SU-DHL-6 (cell line): ENCODE data around the gene ADAMTS3.

ENCODE experiments used
- H2AFZ ChIP-seq: fragments of 200-600 bp; sonication (generic); 2 replicates; pipeline ENCODE4 v1.6.1; 2014; ENCODE audit warnings: low read depth, mild to moderate bottlenecking, moderate library complexity, mixed read lengths, antibody characterized with exemption, low read length; ENCODE audit not compliant: severe bottlenecking
- H3F3A ChIP-seq: fragments of 200-600 bp; shearing (Covaris generic); 2 replicates; pipeline ENCODE4 v1.6.0; 2016; ENCODE audit warnings: antibody characterized with exemption, mild to moderate bottlenecking; ENCODE audit not compliant: insufficient read depth
- H3K27ac ChIP-seq: fragments of 200-600 bp; sonication (generic); 2 replicates; pipeline ENCODE4 v1.5.1; 2016; ENCODE audit warnings: low read depth, mild to moderate bottlenecking, low read length, moderate library complexity, mixed read lengths
- H3K27me3 ChIP-seq: fragments of 200-600 bp; sonication (generic), shearing (Covaris generic); 2 replicates; pipeline ENCODE4 v1.6.0; 2014; ENCODE audit warnings: mild to moderate bottlenecking, low read length
- H3K36me3 ChIP-seq: fragments of 200-600 bp; sonication (generic); 2 replicates; pipeline ENCODE4 v1.6.1; 2014; ENCODE audit warnings: mild to moderate bottlenecking, low read length, mixed read lengths
- H3K4me2 ChIP-seq: fragments of 300-600, 200-600 bp; shearing (Covaris generic), sonication (generic); 2 replicates; pipeline ENCODE4 v1.6.0; 2014; ENCODE audit warnings: low read length, low read depth, mild to moderate bottlenecking; ENCODE audit not compliant: poor library complexity, severe bottlenecking
- H3K4me3 ChIP-seq: fragments of 200-600 bp; sonication (generic); 2 replicates; pipeline ENCODE4 v1.5.1; 2014; ENCODE audit warnings: antibody characterized with exemption, low read length, mild to moderate bottlenecking, mixed read lengths; ENCODE audit not compliant: insufficient read depth, poor library complexity, severe bottlenecking
- H3K79me2 ChIP-seq: fragments of 200-600 bp; sonication (generic); 2 replicates; pipeline ENCODE4 v1.6.1; 2014; ENCODE audit warnings: mild to moderate bottlenecking, low read length, moderate library complexity; ENCODE audit not compliant: insufficient read depth
- H3K9ac ChIP-seq: fragments of 200-600 bp; sonication (generic); 2 replicates; pipeline ENCODE4 v1.7.0; 2014; ENCODE audit warnings: mild to moderate bottlenecking, low read length
- H3K9me2 ChIP-seq: fragments of 200-600 bp; sonication (generic); replicated peaks from 2 replicates; pipeline ENCODE4 v1.6.1; 2014; ENCODE audit warnings: low read length; ENCODE audit not compliant: insufficient read depth
- H3K9me3 ChIP-seq: fragments of 200-600 bp; sonication (generic); 2 replicates; pipeline ENCODE4 v1.6.1; 2014; ENCODE audit warnings: low read length, mixed read lengths; ENCODE audit not compliant: insufficient read depth
- H4K20me1 ChIP-seq: fragments of 200-600 bp; sonication (generic); 2 replicates; pipeline ENCODE4 v1.6.1; 2014; ENCODE audit warnings: low read depth, mild to moderate bottlenecking, antibody characterized with exemption, low read length, moderate library complexity, mixed read lengths
- CTCF ChIP-seq: fragments of 200-600 bp; sonication (generic); IDR thresholded peaks from one replicate; pipeline ENCODE4 v1.5.1; 2017; ENCODE audit warnings: antibody characterized with exemption, mild to moderate bottlenecking, low read length, moderate library complexity; ENCODE audit not compliant: insufficient read depth, poor library complexity, severe bottlenecking
- EZH2phosphoT487 ChIP-seq: fragments of 200-600 bp; sonication (generic), shearing (Covaris generic); conservative IDR thresholded peaks from 2 replicates; pipeline ENCODE4 v1.6.1; 2018; ENCODE audit warnings: mild to moderate bottlenecking, antibody characterized with exemption, low read length, moderate library complexity, mixed read lengths

ADAMTS3 gene

GRCh38 chr4:72558655-72559054 lies 10.4 kb downstream of the ADAMTS3 start:
- no peaks in the 10 kb centered on the region for H3K27me3 ChIP-seq
- no peak overlapping the region for H3K4me3 ChIP-seq
- no peaks in the 10 kb centered on the region for H3K9me2 ChIP-seq
- H3K9me3 ChIP-seq, result no peaks in the 10 kb centered on the region
- TF ChIP-seq CTCF, result no peak
- no peak for TF ChIP-seq EZH2phosphoT487
- no peak overlapping the region for H3K4me2 ChIP-seq
- H4K20me1 ChIP-seq, result no peaks in the 10 kb centered on the region
- H3F3A ChIP-seq, result no peaks in the 10 kb centered on the region
- H3K9ac ChIP-seq, result no peak overlapping the region
- no peak overlapping the region for H3K27ac ChIP-seq
- no peaks in the 10 kb centered on the region for H3K79me2 ChIP-seq
- no peaks in the 10 kb centered on the region for H3K36me3 ChIP-seq
- H2AFZ ChIP-seq, result no peak overlapping the region

DNA sequence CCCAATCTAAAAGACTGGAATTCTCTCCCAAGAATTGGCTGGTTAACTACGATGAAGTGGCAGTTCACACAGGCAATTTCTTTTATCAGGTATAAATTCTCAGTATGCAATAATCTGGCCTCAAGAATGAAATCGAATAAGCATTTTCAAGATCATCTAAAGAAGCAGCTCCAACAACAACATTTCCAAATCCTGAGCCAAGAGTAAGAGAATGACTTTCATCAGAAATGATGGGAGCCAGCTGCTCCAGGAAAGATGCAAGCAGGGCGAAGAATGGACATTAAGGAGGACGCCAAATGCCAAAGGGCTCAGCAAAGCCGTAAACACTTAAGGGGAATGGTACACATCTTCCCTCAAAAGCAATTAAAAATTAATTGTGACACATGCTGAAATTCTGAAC lies 12.0 kb downstream of the ADAMTS3 start:
- no peak overlapping the region for H3K27ac ChIP-seq
- H3K36me3 ChIP-seq, result no peaks in the 10 kb centered on the region
- no peaks in the 10 kb centered on the region for H3F3A ChIP-seq
- no peak overlapping the region for H3K4me3 ChIP-seq
- H4K20me1 ChIP-seq, result no peaks in the 10 kb centered on the region
- no peak overlapping the region for H2AFZ ChIP-seq
- H3K27me3 ChIP-seq, result no peaks in the 10 kb centered on the region
- H3K4me2 ChIP-seq, result no peak overlapping the region
- no peaks in the 10 kb centered on the region for H3K79me2 ChIP-seq
- no peak for TF ChIP-seq EZH2phosphoT487
- no peak overlapping the region for H3K9ac ChIP-seq
- no peaks in the 10 kb centered on the region for H3K9me2 ChIP-seq
- H3K9me3 ChIP-seq, result no peaks in the 10 kb centered on the region

GRCh38 chr4:72555377-72555831 lies 13.6 kb downstream of the ADAMTS3 start:
- Histone ChIP-seq H3K27me3 (no peaks in the 10 kb centered on the region), H3K9ac (no peak overlapping the region), H3K9me2 (no peaks in the 10 kb centered on the region), H3K36me3 (no peaks in the 10 kb centered on the region), H4K20me1 (no peaks in the 10 kb centered on the region), H3K4me2 (no peak overlapping the region), H3K4me3 (no peak overlapping the region), H3K9me3 (no peaks in the 10 kb centered on the region), H3F3A (no peaks in the 10 kb centered on the region), H2AFZ (no peak overlapping the region), H3K27ac (no peak overlapping the region), H3K79me2 (no peaks in the 10 kb centered on the region)
- no peak for TF ChIP-seq CTCF
- no peak for TF ChIP-seq EZH2phosphoT487

DNA sequence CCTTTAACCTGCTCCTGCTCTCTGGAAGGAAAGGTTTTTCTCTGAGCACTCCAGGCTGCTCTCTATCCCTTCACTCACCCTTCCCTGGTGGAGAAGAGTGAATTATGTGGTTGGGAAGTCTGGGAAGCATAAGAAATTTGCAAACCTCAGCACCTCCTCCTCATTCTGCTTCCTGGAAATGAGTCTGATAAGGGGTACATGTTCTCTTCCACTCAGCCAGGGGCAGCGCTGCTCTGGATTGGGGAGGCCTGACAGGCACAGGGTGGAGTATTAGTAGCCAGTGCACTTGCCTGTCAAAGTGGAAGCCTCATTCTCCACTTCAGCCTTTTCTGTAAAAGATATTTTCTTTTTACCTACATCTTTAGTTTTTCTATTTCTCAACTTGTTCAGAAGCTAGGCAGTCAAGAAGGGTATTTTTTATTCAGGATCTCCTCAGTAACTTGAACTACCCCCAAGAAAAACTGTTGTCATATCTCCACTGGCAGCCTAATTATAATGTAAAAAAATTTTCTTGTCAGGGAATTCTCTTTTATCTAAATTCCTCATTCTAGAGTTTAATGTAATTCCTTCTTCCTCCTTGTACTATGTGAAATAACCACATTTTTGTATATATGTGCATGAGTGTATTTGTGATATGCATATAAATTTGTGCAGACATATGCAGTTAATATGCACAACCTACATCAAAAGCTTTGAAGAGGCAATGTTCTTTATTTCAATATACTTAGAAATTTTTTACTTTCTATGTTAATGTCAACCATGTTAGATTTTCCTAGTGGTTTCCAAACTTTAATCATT lies 15.3 kb downstream of the ADAMTS3 start:
- Histone ChIP-seq H2AFZ (no peak overlapping the region), H3K27me3 (no peaks in the 10 kb centered on the region), H3K4me2 (no peak overlapping the region), H3K9ac (no peak overlapping the region), H3K9me2 (no peaks in the 10 kb centered on the region), H3K4me3 (no peak overlapping the region), H3K79me2 (no peaks in the 10 kb centered on the region), H3K9me3 (no peaks in the 10 kb centered on the region), H3K27ac (no peak overlapping the region), H3K36me3 (no peaks in the 10 kb centered on the region), H3F3A (no peaks in the 10 kb centered on the region), H4K20me1 (no peaks in the 10 kb centered on the region)
- TF ChIP-seq EZH2phosphoT487, result no peak
- no peak for TF ChIP-seq CTCF
